ENCODE measurements around the gene CXCL14.
"Not testable (repeated sequence)": the region's sequence is repeated elsewhere in the genome, so short reads cannot be mapped to it uniquely, and the experiment has no call there.

CXCL14 gene

DNA sequence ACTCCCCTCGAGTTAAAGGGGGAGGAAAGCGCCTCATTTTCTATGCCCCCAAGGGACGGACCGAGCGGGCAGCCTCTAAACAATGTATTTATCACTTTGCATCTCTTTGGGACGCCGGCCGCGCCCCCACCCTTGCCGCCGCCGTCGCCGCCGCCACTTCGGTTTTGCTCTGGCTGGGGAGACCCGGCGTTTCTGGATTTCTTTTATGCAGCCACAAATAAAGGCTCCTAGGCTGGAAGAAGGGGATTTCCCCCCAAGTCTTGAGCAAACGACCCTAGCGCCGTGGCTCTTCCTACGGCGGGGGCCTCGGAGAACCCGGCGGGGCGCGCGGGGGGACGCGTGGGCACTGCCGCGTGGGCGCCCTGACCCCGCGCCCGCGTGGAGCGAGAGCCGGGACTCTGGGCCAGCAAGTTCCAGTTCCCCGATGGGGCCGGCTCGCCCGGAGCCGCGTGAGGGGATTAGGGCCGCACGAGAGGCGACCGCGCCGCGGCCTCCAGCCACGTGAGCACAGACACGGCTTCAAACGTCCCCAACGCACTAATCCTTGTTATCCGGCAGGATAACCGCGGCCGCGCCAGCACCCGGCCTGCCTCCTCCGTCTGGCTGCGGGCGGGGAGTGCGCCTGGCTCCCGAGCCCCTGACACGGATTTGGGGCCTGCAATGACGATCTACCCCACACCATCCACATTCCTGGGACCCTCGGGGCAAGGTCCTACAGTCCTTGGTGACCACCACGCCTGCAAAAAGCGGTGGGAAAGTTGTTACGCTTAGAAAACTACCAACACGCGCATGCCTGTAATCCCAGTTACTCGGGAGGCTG, 35.1 kb downstream of the CXCL14 start:
- H3K36me3 Mint-ChIP-seq: no peaks in the 10 kb centered on the region
- no peaks in the 10 kb centered on the region for H3K9me3 Mint-ChIP-seq
- H3K27ac Mint-ChIP-seq: no peak overlapping the region
- peaks cover 61% of the 10 kb centered on the region for H3K27me3 Mint-ChIP-seq
- H3K4me1 Mint-ChIP-seq: peaks cover 12% of the 10 kb centered on the region
- H3K4me3 Mint-ChIP-seq: peak overlapping the region; percentile 86

DNA sequence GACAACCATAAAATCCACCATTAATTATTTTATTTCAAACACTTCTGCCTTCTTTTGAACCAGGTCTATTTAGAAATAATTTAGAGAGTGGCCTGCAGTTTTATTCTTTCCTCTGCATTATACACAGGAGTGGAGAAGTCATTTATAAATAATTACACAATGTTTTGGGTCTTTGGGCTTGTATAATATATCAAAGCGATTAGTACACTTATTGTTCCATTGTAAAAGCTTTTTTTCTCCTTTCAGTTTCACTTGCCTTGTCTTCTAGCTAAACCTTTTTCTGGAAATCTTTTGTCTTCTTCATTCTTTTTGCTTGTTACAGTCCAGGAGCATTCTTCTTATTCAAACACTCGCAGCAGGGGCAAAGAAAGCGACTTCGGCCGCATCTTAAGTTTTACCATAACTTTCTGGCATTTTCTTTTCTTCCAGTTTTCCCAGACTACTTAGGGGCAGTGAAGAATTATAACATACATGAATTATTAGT, 35.7 kb downstream of the CXCL14 start:
- Mint-ChIP-seq H3K27ac (no peak overlapping the region), H3K4me3 (peak overlapping the region; percentile 83), H3K36me3 (no peaks in the 10 kb centered on the region), H3K9me3 (no peaks in the 10 kb centered on the region), H3K27me3 (peaks cover 60% of the 10 kb centered on the region), H3K4me1 (peaks cover 12% of the 10 kb centered on the region)

DNA sequence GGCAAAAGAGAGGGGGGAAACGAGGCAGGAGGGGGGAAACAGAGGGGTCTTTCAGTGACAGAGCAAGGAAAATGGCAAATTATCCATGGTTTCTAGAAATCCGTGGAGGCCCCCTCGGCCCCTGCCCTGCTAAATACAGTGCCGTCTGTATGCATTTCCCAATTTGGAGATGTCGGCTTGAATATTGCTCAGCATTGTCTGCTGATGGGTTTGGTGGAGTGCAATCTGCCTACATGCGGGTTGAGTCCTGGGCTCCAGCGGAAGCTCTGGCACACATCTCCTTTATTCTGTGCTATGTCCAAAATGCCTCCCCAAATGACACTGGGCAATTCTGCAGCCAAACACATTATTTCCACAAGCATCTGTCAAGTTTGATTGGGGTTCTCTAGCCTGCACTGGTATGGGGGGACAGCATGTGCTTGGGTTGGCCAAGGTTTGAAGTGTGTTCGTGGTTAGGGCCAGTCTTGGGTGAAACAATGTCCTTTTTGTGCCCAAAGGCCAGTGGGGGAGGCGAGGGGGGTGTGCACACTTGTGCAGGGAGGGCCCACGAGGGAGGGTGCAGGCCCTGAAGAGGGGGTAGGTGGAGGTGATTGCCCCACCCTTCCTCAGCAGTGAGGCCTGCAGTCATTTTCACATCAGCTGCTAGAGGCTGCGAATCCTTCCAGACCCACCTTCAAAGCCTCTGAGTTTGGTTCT, 36.8 kb downstream of the CXCL14 start:
- Mint-ChIP-seq H3K4me1 (peaks cover 12% of the 10 kb centered on the region), H3K27me3 (peaks cover 65% of the 10 kb centered on the region), H3K36me3 (no peaks in the 10 kb centered on the region), H3K27ac (no peak overlapping the region), H3K4me3 (no peak overlapping the region), H3K9me3 (no peaks in the 10 kb centered on the region)

- H3K36me3 Mint-ChIP-seq: no peaks in the 10 kb centered on the region
- peaks cover 17% of the 10 kb centered on the region for H3K4me1 Mint-ChIP-seq
- H3K27ac Mint-ChIP-seq: no peak overlapping the region
- H3K27me3 Mint-ChIP-seq: peaks cover 52% of the 10 kb centered on the region
- no peak overlapping the region for H3K4me3 Mint-ChIP-seq
- no peaks in the 10 kb centered on the region for H3K9me3 Mint-ChIP-seq
Measured at GRCh38 chr5:135539430-135540005, 39.3 kb downstream of the CXCL14 start.

- Mint-ChIP-seq H3K36me3 (no peaks in the 10 kb centered on the region), H3K4me3 (no peak overlapping the region), H3K4me1 (peaks cover 12% of the 10 kb centered on the region), H3K27ac (no peak overlapping the region), H3K9me3 (no peaks in the 10 kb centered on the region), H3K27me3 (peaks cover 56% of the 10 kb centered on the region)
Measured at GRCh38 chr5:135538261-135538660, 40.5 kb downstream of the CXCL14 start.

GRCh38 chr5:135537745-135538144, 41.0 kb downstream of the CXCL14 start:
- Mint-ChIP-seq H3K4me1 (peaks cover 7% of the 10 kb centered on the region), H3K36me3 (no peaks in the 10 kb centered on the region), H3K27me3 (peaks cover 52% of the 10 kb centered on the region), H3K27ac (no peak overlapping the region), H3K9me3 (no peaks in the 10 kb centered on the region), H3K4me3 (no peak overlapping the region)

- Mint-ChIP-seq H3K4me3 (no peak overlapping the region), H3K9me3 (no peaks in the 10 kb centered on the region), H3K27me3 (peaks cover 53% of the 10 kb centered on the region), H3K27ac (no peak overlapping the region), H3K4me1 (peaks cover 7% of the 10 kb centered on the region), H3K36me3 (no peaks in the 10 kb centered on the region)
Measured at GRCh38 chr5:135537271-135537670, 41.5 kb downstream of the CXCL14 start.

DNA sequence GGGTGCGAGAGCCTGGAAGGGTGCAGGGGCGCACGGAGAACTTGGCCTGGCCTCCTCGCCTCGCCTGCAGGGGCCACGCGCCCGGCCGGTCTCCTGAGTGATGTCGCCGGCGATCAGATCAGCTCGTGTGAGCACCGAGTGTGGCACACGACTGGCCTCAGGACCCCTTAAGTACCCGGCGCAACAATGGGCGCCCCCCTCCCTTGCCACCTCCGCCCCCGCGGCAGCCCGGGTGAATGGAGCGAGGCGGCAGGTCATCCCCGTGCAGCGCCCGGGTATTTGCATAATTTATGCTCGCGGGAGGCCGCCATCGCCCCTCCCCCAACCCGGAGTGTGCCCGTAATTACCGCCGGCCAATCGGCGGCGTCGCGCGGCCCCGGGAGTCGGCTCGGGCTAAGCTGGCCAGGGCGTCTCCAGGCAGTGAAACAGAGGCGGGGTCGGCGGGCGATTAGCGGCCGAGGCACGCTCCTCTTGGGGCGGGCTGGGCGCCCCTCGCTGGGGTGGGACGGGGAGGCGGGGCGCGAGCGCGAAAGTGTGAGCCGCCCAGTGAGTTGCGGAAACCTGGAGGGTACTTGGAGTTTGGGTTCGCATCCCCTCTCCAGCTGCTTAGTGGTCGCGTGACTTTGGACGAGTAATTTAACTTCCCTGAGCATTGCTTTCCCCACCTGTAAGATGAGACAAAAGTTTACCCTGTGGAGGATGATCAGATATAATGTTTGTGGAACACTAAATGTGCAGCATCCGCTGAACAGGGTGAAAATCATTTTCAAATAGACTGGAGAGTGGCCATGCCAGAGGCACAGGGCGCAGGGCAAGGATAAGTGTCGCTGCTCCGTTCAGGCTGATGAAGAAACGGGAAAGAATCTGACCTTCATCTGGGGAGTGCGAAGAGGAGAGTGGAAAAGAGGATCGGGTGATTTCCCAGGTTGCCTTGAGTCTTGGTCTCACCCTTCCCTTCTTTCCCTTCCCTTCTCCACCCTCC, 42.7 kb downstream of the CXCL14 start, which contains the start of gene NEUROG1:
TSS of gene NEUROG1 (minus strand) at position 145 of the 982 bp plus-strand sequence. CDS start 274 bp downstream, outside the sequence.
- Mint-ChIP-seq H3K4me1 (peaks cover 7% of the 10 kb centered on the region), H3K27ac (no peak within 1 kb of the TSS), H3K36me3 (no peaks in the 10 kb centered on the region), H3K4me3 (no peak within 1 kb of the TSS), H3K27me3 (peaks cover 52% of the 10 kb centered on the region), H3K9me3 (no peaks in the 10 kb centered on the region)

DNA sequence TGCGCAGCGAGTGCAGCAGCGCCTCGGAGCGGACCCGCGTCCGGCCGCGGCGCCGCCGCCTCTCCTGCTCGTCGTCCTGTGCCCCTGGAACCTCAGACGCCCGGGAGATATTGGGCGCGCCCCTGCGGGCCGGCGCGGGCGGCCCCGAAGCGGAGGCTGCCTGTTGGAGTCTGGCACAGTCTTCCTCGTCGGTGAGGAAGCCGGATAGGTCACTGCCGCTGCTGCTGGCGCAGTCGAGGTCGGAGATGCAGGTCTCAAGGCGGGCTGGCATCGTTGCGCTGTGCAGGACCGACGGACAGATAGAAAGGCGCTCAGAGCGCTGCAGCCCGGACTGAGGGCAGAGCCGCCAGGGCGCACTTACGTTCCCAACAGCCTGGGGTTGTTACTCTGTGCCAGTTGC, 43.4 kb downstream of the CXCL14 start:
- peaks cover 52% of the 10 kb centered on the region for H3K27me3 Mint-ChIP-seq
- peaks cover 7% of the 10 kb centered on the region for H3K4me1 Mint-ChIP-seq
- no peak overlapping the region for H3K4me3 Mint-ChIP-seq
- H3K36me3 Mint-ChIP-seq: no peaks in the 10 kb centered on the region
- H3K9me3 Mint-ChIP-seq: peaks cover 4% of the 10 kb centered on the region
- H3K27ac Mint-ChIP-seq: no peak overlapping the region

- Mint-ChIP-seq H3K4me3 (no peak overlapping the region), H3K36me3 (no peaks in the 10 kb centered on the region), H3K9me3 (peaks cover 4% of the 10 kb centered on the region), H3K4me1 (peaks cover 7% of the 10 kb centered on the region), H3K27ac (no peak overlapping the region), H3K27me3 (peaks cover 52% of the 10 kb centered on the region)
Measured at GRCh38 chr5:135534609-135535419, 44.0 kb downstream of the CXCL14 start.

GRCh38 chr5:135533794-135534193, 45.0 kb downstream of the CXCL14 start:
- H3K27me3 Mint-ChIP-seq: peaks cover 47% of the 10 kb centered on the region
- H3K4me1 Mint-ChIP-seq: peaks cover 7% of the 10 kb centered on the region
- H3K27ac Mint-ChIP-seq: no peak overlapping the region
- H3K9me3 Mint-ChIP-seq: peaks cover 4% of the 10 kb centered on the region
- H3K36me3 Mint-ChIP-seq: no peaks in the 10 kb centered on the region
- H3K4me3 Mint-ChIP-seq: no peak overlapping the region

DNA sequence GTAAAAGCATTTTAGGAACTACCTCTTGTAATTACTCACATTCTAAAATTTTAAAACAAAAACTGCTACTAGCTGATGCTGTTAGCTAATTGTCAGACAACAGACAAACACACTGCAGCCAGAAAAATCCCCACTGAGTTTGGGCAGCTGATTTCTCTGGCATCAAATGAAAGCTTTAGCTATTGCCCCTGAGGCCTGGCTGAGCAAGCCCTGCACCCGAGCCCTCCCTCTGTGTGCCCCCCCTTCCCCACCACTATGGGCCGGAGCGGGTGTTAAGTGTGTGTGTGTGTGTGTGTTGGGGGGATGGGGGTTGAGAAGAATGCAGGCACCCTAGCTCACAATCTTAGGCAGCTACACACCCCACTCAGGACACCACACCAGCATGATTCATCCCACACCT, 45.5 kb downstream of the CXCL14 start:
- peaks cover 7% of the 10 kb centered on the region for H3K4me1 Mint-ChIP-seq
- no peak overlapping the region for H3K27ac Mint-ChIP-seq
- H3K27me3 Mint-ChIP-seq: peaks cover 45% of the 10 kb centered on the region
- H3K36me3 Mint-ChIP-seq: no peaks in the 10 kb centered on the region
- peaks cover 4% of the 10 kb centered on the region for H3K9me3 Mint-ChIP-seq
- H3K4me3 Mint-ChIP-seq: no peak overlapping the region

GRCh38 chr5:135529576-135529975, 49.2 kb downstream of the CXCL14 start:
- not testable (repeated sequence) for H3K4me1 Mint-ChIP-seq, H3K36me3 Mint-ChIP-seq, H3K27ac Mint-ChIP-seq, H3K4me3 Mint-ChIP-seq, H3K9me3 Mint-ChIP-seq
- H3K27me3 Mint-ChIP-seq: peaks cover 39% of the 10 kb centered on the region

GRCh38 chr5:135526924-135527323, 51.9 kb downstream of the CXCL14 start:
- Mint-ChIP-seq H3K9me3 (peaks cover 10% of the 10 kb centered on the region), H3K27me3 (peaks cover 43% of the 10 kb centered on the region), H3K4me1 (no peaks in the 10 kb centered on the region), H3K27ac (no peak overlapping the region), H3K36me3 (no peaks in the 10 kb centered on the region), H3K4me3 (no peak overlapping the region)
